Activated T-cell treated with anti-CD3 and anti-CD28 coated beads, Interleukin-2, amount 50 U/mL, for 24 hours (primary cell): ENCODE results near the gene PEPD.
A peak's percentile ranks its signal among the peaks of the same experiment; 100 is the strongest.

Experiments used
- DNase-seq: peaks from one replicate; pipeline ENCODE4 v3.0.0-alpha.2; 2020
- H3K27ac Mint-ChIP-seq: 2 replicates; pipeline ENCODE4 v1.8.0; 2020; ENCODE audit warnings: mild to moderate bottlenecking, mixed read lengths
- H3K27me3 Mint-ChIP-seq: 2 replicates; pipeline ENCODE4 v1.8.0; 2020; ENCODE audit warnings: mixed read lengths
- H3K36me3 Mint-ChIP-seq: 2 replicates; pipeline ENCODE4 v1.8.0; 2020; ENCODE audit warnings: low read depth, mixed read lengths
- H3K4me1 Mint-ChIP-seq: 2 replicates; pipeline ENCODE4 v1.8.0; 2020; ENCODE audit warnings: low read depth, mixed read lengths
- H3K4me3 Mint-ChIP-seq: 2 replicates; pipeline ENCODE4 v1.8.0; 2020; ENCODE audit warnings: mild to moderate bottlenecking, moderate library complexity, mixed read lengths
- H3K9me3 Mint-ChIP-seq: 2 replicates; pipeline ENCODE4 v1.8.0; 2020; ENCODE audit warnings: mixed read lengths

Gene PEPD

GRCh38 chr19:33373453-33374235 is 147.9 kb downstream of the PEPD start, which contains the start of gene CEBPG:
TSS of gene CEBPG (plus strand) at chr19:33373709. CDS start at chr19:33379240, 5,531 bp downstream.
- no peaks in the 10 kb centered on the region for H3K27me3 Mint-ChIP-seq
- peaks cover 50% of the 10 kb centered on the region for H3K4me1 Mint-ChIP-seq
- H3K27ac Mint-ChIP-seq: peak within 1 kb of the TSS; percentile 91
- peak; percentile 99 for DNase-seq
- H3K9me3 Mint-ChIP-seq: no peaks in the 10 kb centered on the region
- peak within 1 kb of the TSS; percentile 88 for H3K4me3 Mint-ChIP-seq
- H3K36me3 Mint-ChIP-seq: peaks cover 32% of the 10 kb centered on the region

GRCh38 chr19:33370783-33371182 is 150.8 kb downstream of the PEPD start:
- Mint-ChIP-seq H3K27ac (no peak overlapping the region), H3K4me1 (peaks cover 23% of the 10 kb centered on the region), H3K27me3 (peaks cover 13% of the 10 kb centered on the region), H3K9me3 (no peaks in the 10 kb centered on the region), H3K36me3 (peaks cover 14% of the 10 kb centered on the region), H3K4me3 (no peak overlapping the region)
- no peak for DNase-seq

- Mint-ChIP-seq H3K27ac (no peak overlapping the region), H3K9me3 (no peaks in the 10 kb centered on the region), H3K4me3 (no peak overlapping the region), H3K27me3 (peaks cover 13% of the 10 kb centered on the region), H3K4me1 (peaks cover 8% of the 10 kb centered on the region), H3K36me3 (no peaks in the 10 kb centered on the region)
- DNase-seq: no peak
Observed at GRCh38 chr19:33368074-33368864, 153.3 kb downstream of the PEPD start.

GRCh38 chr19:33366897-33367296 is 154.7 kb downstream of the PEPD start:
- Mint-ChIP-seq H3K27me3 (peaks cover 18% of the 10 kb centered on the region), H3K36me3 (no peaks in the 10 kb centered on the region), H3K27ac (no peak overlapping the region)

GRCh38 chr19:33366127-33366526 is 155.5 kb downstream of the PEPD start:
- Mint-ChIP-seq H3K27me3 (peaks cover 18% of the 10 kb centered on the region), H3K9me3 (no peaks in the 10 kb centered on the region), H3K4me1 (no peaks in the 10 kb centered on the region), H3K27ac (no peak overlapping the region), H3K4me3 (no peak overlapping the region), H3K36me3 (no peaks in the 10 kb centered on the region)
- no peak for DNase-seq

More at GRCh38 chr19:33366897-33367296, 154.7 kb downstream of the PEPD start:
- H3K9me3 Mint-ChIP-seq: no peaks in the 10 kb centered on the region
- H3K4me3 Mint-ChIP-seq: no peak overlapping the region
- DNase-seq: no peak
- H3K4me1 Mint-ChIP-seq: no peaks in the 10 kb centered on the region

GRCh38 chr19:33365691-33366090 is 155.9 kb downstream of the PEPD start:
- DNase-seq: no peak
- H3K36me3 Mint-ChIP-seq: no peaks in the 10 kb centered on the region
- peaks cover 18% of the 10 kb centered on the region for H3K27me3 Mint-ChIP-seq
- no peak overlapping the region for H3K27ac Mint-ChIP-seq
- H3K4me1 Mint-ChIP-seq: no peaks in the 10 kb centered on the region
- no peak overlapping the region for H3K4me3 Mint-ChIP-seq
- H3K9me3 Mint-ChIP-seq: no peaks in the 10 kb centered on the region

- Mint-ChIP-seq H3K27ac (no peak overlapping the region), H3K27me3 (peaks cover 21% of the 10 kb centered on the region), H3K36me3 (no peaks in the 10 kb centered on the region), H3K4me1 (no peaks in the 10 kb centered on the region), H3K4me3 (no peak overlapping the region), H3K9me3 (no peaks in the 10 kb centered on the region)
- DNase-seq: no peak
Observed at GRCh38 chr19:33363476-33363875, 158.1 kb downstream of the PEPD start.

GRCh38 chr19:33362508-33363228 is 158.9 kb downstream of the PEPD start:
- Mint-ChIP-seq H3K36me3 (no peaks in the 10 kb centered on the region), H3K4me1 (no peaks in the 10 kb centered on the region), H3K27ac (no peak overlapping the region), H3K9me3 (no peaks in the 10 kb centered on the region), H3K4me3 (no peak overlapping the region), H3K27me3 (peaks cover 19% of the 10 kb centered on the region)
- DNase-seq: no peak

GRCh38 chr19:33359581-33359980 is 162.0 kb downstream of the PEPD start:
- Mint-ChIP-seq H3K36me3 (no peaks in the 10 kb centered on the region), H3K27me3 (peaks cover 9% of the 10 kb centered on the region), H3K4me3 (no peak overlapping the region), H3K4me1 (no peaks in the 10 kb centered on the region), H3K27ac (no peak overlapping the region), H3K9me3 (peaks cover 7% of the 10 kb centered on the region)
- DNase-seq: no peak

GRCh38 chr19:33358408-33358807 is 163.2 kb downstream of the PEPD start:
- no peak overlapping the region for H3K4me3 Mint-ChIP-seq

GRCh38 chr19:33357556-33357955 is 164.0 kb downstream of the PEPD start:
- peaks cover 7% of the 10 kb centered on the region for H3K9me3 Mint-ChIP-seq
- H3K4me1 Mint-ChIP-seq: no peaks in the 10 kb centered on the region
- no peaks in the 10 kb centered on the region for H3K36me3 Mint-ChIP-seq
- H3K4me3 Mint-ChIP-seq: no peak overlapping the region
- DNase-seq: no peak
- no peak overlapping the region for H3K27ac Mint-ChIP-seq
- peaks cover 10% of the 10 kb centered on the region for H3K27me3 Mint-ChIP-seq

More at GRCh38 chr19:33358408-33358807, 163.2 kb downstream of the PEPD start:
- Mint-ChIP-seq H3K9me3 (peaks cover 7% of the 10 kb centered on the region), H3K27ac (no peak overlapping the region), H3K27me3 (peaks cover 11% of the 10 kb centered on the region), H3K36me3 (no peaks in the 10 kb centered on the region), H3K4me1 (no peaks in the 10 kb centered on the region)
- no peak for DNase-seq

- H3K27me3 Mint-ChIP-seq: peaks cover 8% of the 10 kb centered on the region
- no peaks in the 10 kb centered on the region for H3K4me1 Mint-ChIP-seq
- no peak overlapping the region for H3K27ac Mint-ChIP-seq
- no peak overlapping the region for H3K4me3 Mint-ChIP-seq
- no peak for DNase-seq
- peaks cover 7% of the 10 kb centered on the region for H3K9me3 Mint-ChIP-seq
- H3K36me3 Mint-ChIP-seq: no peaks in the 10 kb centered on the region
Observed at GRCh38 chr19:33355535-33355934, 166.1 kb downstream of the PEPD start.

- Mint-ChIP-seq H3K4me3 (no peak overlapping the region), H3K36me3 (no peaks in the 10 kb centered on the region), H3K9me3 (peaks cover 5% of the 10 kb centered on the region), H3K27ac (no peak overlapping the region), H3K27me3 (peaks cover 36% of the 10 kb centered on the region), H3K4me1 (no peaks in the 10 kb centered on the region)
- DNase-seq: no peak
Observed at GRCh38 chr19:33350538-33351309, 170.9 kb downstream of the PEPD start.
